Hematopoietic multipotent progenitor cell treated with erythropoietin and hydrocortisone succinate and interleukin-3 and kit ligand, for 15 days (in vitro differentiated cells): Measurements from ENCODE around the gene VAV3.

Experiments used
- DNase-seq: peaks from one replicate; pipeline ENCODE4 v3.0.0-alpha.2; 2015; ENCODE audit warnings: low spot score

The VAV3 gene

DNA sequence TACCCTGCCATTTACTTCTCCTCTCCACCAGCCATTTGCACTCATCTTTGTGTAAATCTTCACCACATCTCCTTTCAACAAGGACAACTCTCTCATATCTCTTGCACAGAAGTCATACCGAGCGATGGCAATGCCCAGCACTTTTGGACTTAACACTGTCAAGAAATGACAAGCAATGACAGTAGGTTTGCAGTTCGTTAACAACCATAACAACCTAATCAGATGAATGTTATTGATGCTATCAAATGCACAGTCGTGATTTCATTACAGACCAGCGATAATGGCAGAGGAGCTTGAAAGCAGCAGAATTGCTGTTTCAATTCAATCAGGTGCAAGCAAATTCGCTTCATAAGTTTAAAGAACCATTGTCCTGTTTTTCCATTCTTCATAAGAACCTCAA is 390.9 kb downstream of the VAV3 start:
- no peak for DNase-seq

GRCh38 chr1:107572674-107573211 is 392.2 kb downstream of the VAV3 start:
- DNase-seq, result no peak

DNA sequence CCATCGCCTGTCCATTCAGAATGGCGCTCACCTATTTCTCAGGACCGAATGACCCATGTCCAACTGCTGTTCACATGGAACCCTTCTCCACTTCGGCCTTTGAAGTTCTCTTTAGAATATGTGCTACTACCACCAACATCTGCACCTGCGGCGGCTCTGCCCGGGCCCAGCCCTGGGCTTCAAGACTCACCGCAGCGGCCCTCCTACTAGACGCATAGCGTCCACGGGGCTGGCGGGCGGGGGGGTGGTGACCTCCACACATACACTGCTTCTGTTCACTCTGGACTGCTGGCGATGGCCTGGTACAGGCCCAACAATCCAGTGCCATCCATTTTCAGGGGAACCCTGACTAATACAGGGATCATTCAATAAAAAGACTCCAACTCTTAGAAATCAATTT is 394.2 kb downstream of the VAV3 start:
- DNase-seq, result no peak

GRCh38 chr1:107563441-107563840 is 401.5 kb downstream of the VAV3 start:
- DNase-seq, result no peak

DNA sequence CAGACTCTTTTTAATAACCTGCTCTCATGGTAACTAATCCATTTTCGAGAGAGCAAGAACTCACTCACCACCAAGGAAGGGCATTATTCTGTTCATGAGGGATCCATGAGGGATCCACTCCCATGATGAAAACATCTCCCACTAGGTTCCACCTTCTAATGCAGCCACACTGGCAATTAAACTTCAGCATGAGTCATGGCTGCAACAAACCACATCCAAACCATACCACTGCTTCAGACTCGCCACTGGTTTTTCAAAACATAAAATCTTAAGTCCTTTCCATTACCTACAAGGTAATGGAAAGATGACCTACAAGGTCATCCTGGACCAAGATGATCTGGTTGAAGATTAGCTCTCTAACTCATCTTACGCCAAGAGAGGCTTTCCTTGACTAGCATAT is 405.1 kb downstream of the VAV3 start:
- DNase-seq, result no peak

DNA sequence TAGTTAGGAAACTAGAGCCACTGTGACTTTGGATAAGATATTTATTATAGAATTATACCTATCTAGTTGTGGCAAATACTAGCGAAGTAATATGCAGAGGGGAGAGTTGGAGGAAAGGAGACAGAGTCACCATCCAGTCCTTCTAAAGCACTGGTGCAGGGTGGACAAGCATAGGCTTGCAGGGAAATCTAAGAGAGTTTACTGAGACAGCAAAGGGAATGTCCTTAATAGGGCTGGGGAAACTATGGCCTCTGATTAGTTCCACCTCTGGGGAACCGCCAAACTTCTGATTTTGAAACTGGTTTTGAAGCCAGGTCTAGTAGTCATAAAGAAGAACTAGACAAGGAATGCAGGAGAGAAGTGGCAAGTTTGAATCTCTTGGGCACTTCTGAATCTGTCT is 407.9 kb downstream of the VAV3 start:
- no peak for DNase-seq

GRCh38 chr1:107555578-107555977 is 409.4 kb downstream of the VAV3 start:
- DNase-seq, result no peak

DNA sequence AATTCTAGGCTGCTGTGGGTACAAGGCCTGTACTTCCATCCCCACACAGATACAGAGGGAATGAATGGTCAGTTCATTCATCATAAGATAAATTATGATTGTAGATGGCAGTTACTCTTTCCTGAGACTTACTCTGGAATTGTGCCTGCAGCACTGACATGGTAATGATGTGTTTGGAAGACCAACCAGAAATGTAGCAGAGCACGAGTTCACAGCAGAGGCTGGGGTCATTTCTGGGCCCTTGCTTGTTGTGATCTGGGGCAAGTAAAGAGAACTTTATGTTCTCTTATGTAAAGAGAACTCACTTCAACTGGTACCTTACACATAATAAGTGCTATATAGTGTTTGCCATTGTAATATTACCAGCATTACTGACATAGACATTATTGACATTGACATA is 412.2 kb downstream of the VAV3 start:
- no peak for DNase-seq

GRCh38 chr1:107551456-107551855 is 413.5 kb downstream of the VAV3 start:
- DNase-seq, result no peak

DNA sequence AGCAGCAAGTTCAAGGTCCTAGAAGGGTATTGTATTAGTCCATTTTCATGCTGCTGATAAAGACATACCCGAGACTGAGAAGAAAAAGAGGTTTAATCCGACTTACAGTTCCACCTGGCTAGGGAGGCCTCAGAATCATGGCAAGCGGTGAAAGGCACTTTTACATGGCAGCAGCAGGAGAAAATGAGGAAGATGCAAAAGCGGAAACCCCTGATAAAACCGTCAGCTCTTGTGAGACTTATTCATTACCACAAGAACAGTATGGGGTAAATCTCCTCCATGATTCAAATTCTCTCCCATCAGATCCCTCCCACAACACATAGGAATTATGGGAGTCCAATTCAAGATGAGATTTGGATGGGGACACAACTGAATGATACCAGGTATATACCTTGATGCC is 414.6 kb downstream of the VAV3 start:
- DNase-seq, result no peak

DNA sequence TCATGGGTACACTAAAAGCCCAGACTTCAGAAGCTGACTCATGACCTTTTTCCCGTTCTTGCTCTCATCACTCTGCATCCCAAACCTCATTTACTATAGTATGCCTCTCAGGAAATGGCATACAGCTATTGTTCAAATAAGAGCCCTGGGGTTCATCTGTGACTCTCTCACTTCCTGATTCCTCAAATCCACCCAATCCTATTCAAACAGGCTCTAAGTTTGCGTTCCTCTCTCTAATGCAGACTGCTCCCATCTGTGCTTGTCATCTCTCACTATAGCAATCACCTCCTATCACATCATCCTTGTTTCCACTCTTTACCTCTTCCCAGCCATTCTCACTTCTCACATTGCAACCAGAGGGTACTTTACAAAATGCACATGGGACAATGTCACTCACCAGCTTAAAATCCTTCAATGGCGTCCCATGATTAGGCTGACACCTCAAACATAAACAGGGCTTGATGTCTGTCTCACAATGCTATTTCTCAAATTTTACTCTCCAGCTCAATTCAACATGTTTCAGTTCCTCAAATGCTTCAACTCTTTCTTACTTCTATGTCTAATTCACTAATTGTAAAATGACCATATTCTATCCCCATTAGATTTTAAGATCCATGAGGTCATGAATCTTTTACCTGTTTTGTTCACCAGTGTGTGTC is 415.7 kb downstream of the VAV3 start:
- DNase-seq, result no peak

DNA sequence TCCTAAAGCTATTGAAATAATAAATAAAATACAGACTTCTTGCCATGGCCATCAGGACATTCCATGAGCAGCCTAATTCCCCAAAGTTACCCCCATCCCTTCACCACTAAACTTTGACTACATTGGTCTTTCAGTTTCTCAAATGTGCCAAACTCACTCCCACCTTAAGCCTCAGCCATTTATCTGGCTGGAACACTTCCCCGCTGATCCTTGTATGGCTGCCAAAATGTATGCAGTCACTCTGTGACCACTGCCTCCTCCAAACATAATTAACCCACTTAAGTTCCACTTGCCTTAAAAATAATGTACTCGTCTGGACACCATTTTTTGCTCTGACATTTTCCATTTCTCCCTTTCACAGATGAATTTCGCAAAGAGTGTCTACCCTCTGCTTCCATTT is 416.7 kb downstream of the VAV3 start:
- DNase-seq, result no peak

- DNase-seq, result no peak
Observed at GRCh38 chr1:107547363-107548155, 417.4 kb downstream of the VAV3 start.

- DNase-seq, result no peak
Observed at GRCh38 chr1:107546576-107546975, 418.4 kb downstream of the VAV3 start.

- DNase-seq, result no peak
Observed at GRCh38 chr1:107545879-107546278, 419.1 kb downstream of the VAV3 start.

DNA sequence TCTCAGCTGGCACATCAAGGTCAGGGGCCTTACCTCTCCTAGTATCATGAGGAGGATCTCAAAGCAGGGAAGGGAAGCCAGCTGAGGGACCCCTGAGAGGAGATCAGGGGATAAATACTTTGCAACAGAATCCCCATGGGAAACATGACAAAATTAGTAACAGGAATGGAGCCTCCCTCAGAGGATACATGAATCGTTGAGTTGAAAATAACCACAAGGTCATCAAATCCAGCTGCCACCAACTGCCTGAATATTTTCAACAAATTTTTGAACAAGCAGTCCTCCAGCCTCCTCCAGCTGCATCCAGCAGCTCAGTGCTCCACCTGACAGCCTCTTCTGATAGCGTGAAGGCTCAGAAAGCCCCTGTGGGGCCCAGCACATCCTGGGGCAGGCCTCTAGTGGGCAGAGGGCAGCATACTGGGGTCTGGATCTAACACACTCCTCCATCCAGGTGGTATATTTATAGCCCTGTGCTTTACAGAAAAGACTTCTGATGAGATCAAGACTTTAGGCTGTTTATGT is 419.9 kb downstream of the VAV3 start:
- DNase-seq, result no peak

- DNase-seq, result no peak
Observed at GRCh38 chr1:107544285-107544684, 420.7 kb downstream of the VAV3 start.

DNA sequence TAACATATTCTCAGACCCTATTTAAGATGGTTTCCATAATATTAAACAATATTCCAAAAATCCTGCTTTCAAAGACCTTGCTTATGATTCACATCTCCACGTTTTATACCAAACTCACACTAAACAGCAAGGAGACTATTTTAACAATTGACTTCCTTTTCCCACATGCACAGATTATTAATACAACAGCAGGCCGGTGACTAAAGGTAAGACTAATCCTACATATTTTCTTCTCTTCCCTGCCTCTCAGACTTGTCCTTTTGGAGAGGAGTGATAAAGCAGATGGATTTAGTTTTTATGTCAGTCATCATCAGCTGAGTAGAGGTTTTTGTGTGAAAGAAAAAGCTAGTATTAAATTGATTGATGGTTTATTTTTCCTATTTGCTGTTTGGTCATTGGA is 423.6 kb downstream of the VAV3 start:
- no peak for DNase-seq

GRCh38 chr1:107538502-107538901 is 426.5 kb downstream of the VAV3 start:
- no peak for DNase-seq

GRCh38 chr1:107536266-107536665 is 428.7 kb downstream of the VAV3 start:
- DNase-seq, result peak; percentile 6

- DNase-seq, result no peak
Observed at GRCh38 chr1:107535091-107535490, 429.9 kb downstream of the VAV3 start.

DNA sequence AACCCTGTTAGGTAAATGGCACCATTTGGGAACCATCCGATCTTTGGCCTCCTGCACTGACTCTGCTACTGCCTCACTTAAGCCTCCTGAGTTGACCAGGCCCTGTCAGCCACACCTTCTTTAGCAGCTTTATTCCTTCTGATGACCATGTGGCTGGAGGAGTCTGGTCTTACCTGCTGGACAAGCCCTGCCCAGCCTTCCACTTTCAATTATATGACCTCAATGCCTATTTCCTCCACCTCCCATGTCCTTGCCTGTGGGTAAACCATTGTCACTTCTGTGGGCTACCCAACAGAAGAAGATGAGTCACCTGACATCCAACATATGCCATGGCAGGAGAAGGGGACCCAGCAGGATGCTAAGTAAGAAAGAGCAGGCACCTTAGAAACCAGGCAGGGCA is 430.3 kb downstream of the VAV3 start:
- DNase-seq, result no peak

DNA sequence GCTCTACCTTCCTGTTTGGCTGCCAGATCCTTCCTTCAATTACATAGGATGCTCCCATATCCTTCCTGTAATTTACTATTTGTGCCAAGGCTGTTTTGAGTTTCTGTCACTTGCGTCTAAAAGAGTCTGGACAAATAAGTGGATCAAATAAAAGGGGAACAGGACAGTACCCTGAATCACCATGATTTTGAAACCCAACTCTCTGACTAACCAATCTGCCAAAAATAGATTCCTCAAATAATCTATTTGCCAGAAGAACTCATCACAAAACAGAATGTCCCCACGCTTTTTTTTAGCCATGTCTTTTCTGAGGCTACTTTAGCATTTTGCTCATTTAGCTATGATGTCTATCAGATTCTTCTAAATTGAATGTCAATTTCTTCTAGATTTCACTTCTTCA is 431.5 kb downstream of the VAV3 start:
- no peak for DNase-seq
